A673 (cell line): ENCODE data around the gene DKK3. TPM values are rescaled to one million over a fixed set of nuclear protein-coding genes. Genes with fewer than 3 reads are reported as not detected.

Source experiments
- BruUV-seq: library from RNA; stranded (reverse); fragments of 400-500 nt; replicated peaks from 2 replicates; lab custom pipeline; 2021; lab: Mats Ljungman, UMichigan
- CTCF ChIA-PET: fragments of 300-600 bp; sonication (Branson Sonifier 250); formaldehyde crosslinking; loops from one replicate; lab custom pipeline; 2022; ENCODE audit warnings: antibody characterized with exemption; lab: Charles Lee
- POLR2A ChIA-PET: fragments of 300-600 bp; sonication (Branson Sonifier 250); formaldehyde crosslinking; loops from one replicate; lab custom pipeline; 2022; ENCODE audit warnings: antibody characterized with exemption; ENCODE audit not compliant: low non-redundant PET; lab: Charles Lee
- DNase-seq: peaks from one replicate; pipeline ENCODE4 v3.0.0-alpha.2; 2015; ENCODE audit warnings: low spot score
- H3K27ac ChIP-seq: fragments of 200-600 bp; sonication (generic); 2 replicates; pipeline ENCODE4 v1.5.1; 2016; ENCODE audit warnings: mixed run types, low read depth, mild to moderate bottlenecking, mixed read lengths, antibody characterized with exemption, low read length; ENCODE audit not compliant: poor library complexity, severe bottlenecking
- H3K27me3 ChIP-seq: fragments of 200-600 bp; sonication (generic); replicated peaks from 2 replicates; pipeline ENCODE4 v1.6.1; 2017; ENCODE audit warnings: mixed run types, low read depth, mild to moderate bottlenecking, mixed read lengths, antibody characterized with exemption, low read length; ENCODE audit not compliant: insufficient read depth, poor library complexity
- H3K36me3 ChIP-seq: fragments of 200-600 bp; sonication (generic); 2 replicates; pipeline ENCODE4 v1.6.1; 2016; ENCODE audit warnings: mixed run types, mild to moderate bottlenecking, mixed read lengths, antibody characterized with exemption, low read length; ENCODE audit not compliant: insufficient read depth, poor library complexity, severe bottlenecking
- H3K4me1 ChIP-seq: fragments of 200-600 bp; sonication (generic); 2 replicates; pipeline ENCODE4 v1.6.1; 2017; ENCODE audit warnings: mixed run types, mild to moderate bottlenecking, mixed read lengths, antibody characterized with exemption, low read length; ENCODE audit not compliant: insufficient read depth, poor library complexity, severe bottlenecking
- H3K4me3 ChIP-seq: fragments of 200-600 bp; sonication (generic); 2 replicates; pipeline ENCODE4 v1.5.1; 2016; ENCODE audit warnings: low read depth, mixed run types, mild to moderate bottlenecking, mixed read lengths, low read length; ENCODE audit not compliant: poor library complexity, severe bottlenecking
- H3K9me3 ChIP-seq: fragments of 200-600 bp; sonication (generic); 2 replicates; pipeline ENCODE4 v1.6.1; 2016; ENCODE audit warnings: mixed run types, low read depth, mild to moderate bottlenecking, mixed read lengths, antibody characterized with exemption, low read length; ENCODE audit not compliant: poor library complexity, severe bottlenecking
- CTCF ChIP-seq: fragments of 300-800, 200-600 bp; sonication (generic); conservative IDR thresholded peaks from 2 replicates; pipeline ENCODE4 v1.5.1; 2017; ENCODE audit warnings: low read depth, mild to moderate bottlenecking, antibody characterized with exemption, low read length, moderate library complexity, mixed read lengths
- EZH2 ChIP-seq: fragments of 200-600 bp; sonication (generic); IDR thresholded peaks from 2 replicates; pipeline ENCODE4 v1.6.1; 2017; ENCODE audit warnings: borderline replicate concordance, low read depth, mild to moderate bottlenecking, mixed read lengths, antibody characterized with exemption, low read length; ENCODE audit not compliant: poor library complexity, severe bottlenecking
- intact Hi-C: fragments of 100-400 bp; cut with micrococcal nuclease; formaldehyde crosslinking; loops from one replicate; pipeline ENCODE4 v1.10.0; 2022; ENCODE audit not compliant: unreplicated experiment
- total RNA-seq: library from RNA; stranded (reverse); gene quantifications from 2 replicates; pipeline ENCODE4 v1.2.3, GENCODE V29; 2021

DKK3 gene
- total RNA-seq, 1 experiment from 2014 or later: 0.77 TPM

- CTCF ChIA-PET: no interaction called here
- no peak overlapping the region for H3K4me3 ChIP-seq
- H3K9me3 ChIP-seq: no peaks in the 10 kb centered on the region
- BruUV-seq: no TSS peak
- no peak for DNase-seq
- intact Hi-C loops: no loop called here
- H3K27ac ChIP-seq: no peak overlapping the region
- no peaks in the 10 kb centered on the region for H3K36me3 ChIP-seq
- POLR2A ChIA-PET: no interaction called here
- H3K4me1 ChIP-seq: no peaks in the 10 kb centered on the region
- TF ChIP-seq CTCF (no peak), EZH2 (no peak)
- no peaks in the 10 kb centered on the region for H3K27me3 ChIP-seq
These were observed 14.6 kb upstream of the DKK3 start for GRCh38 chr11:12023015-12023414.

- Histone ChIP-seq H3K9me3 (no peaks in the 10 kb centered on the region), H3K36me3 (no peaks in the 10 kb centered on the region), H3K27me3 (no peaks in the 10 kb centered on the region), H3K4me1 (no peaks in the 10 kb centered on the region), H3K4me3 (no peak overlapping the region), H3K27ac (no peak overlapping the region)
- ChIA-PET POLR2A (no interaction called here), CTCF (no interaction called here)
- intact Hi-C loops: no loop called here
- BruUV-seq: no TSS peak
- no peak for DNase-seq
- TF ChIP-seq CTCF: no peak
- TF ChIP-seq EZH2: no peak
These were observed 12.1 kb upstream of the DKK3 start for GRCh38 chr11:12020546-12020945.

- CTCF ChIA-PET: no interaction called here
- intact Hi-C loops: no loop called here
These were observed 11.5 kb upstream of the DKK3 start for GRCh38 chr11:12019866-12020416.

More at GRCh38 chr11:12019866-12020416, 11.5 kb upstream of the DKK3 start:
- DNase-seq: no peak
- Histone ChIP-seq H3K4me3 (no peak overlapping the region), H3K27ac (no peak overlapping the region), H3K36me3 (no peaks in the 10 kb centered on the region), H3K9me3 (no peaks in the 10 kb centered on the region), H3K4me1 (no peaks in the 10 kb centered on the region), H3K27me3 (no peaks in the 10 kb centered on the region)
- POLR2A ChIA-PET: no interaction called here
- TF ChIP-seq EZH2 (no peak), CTCF (no peak)
- no TSS peak for BruUV-seq
